AG09319 (cell line): ENCODE data around the gene FAM222B.
"Not testable (repeated sequence)": the region's sequence is repeated elsewhere in the genome, so short reads cannot be mapped to it uniquely, and the experiment has no call there.

ENCODE experiments used
- DNase-seq: peaks from one replicate; pipeline ENCODE4 v3.0.0-alpha.2; 2010; ENCODE audit warnings: low read depth; ENCODE audit errors: extremely low read depth
- CTCF ChIP-seq: IDR thresholded peaks from 2 replicates; pipeline ENCODE4 v1.5.1; 2011; ENCODE audit warnings: low read depth, mild to moderate bottlenecking, inconsistent platforms, low read length, moderate library complexity

Gene FAM222B

GRCh38 chr17:28726226-28726626 lies 116.4 kb downstream of the FAM222B start, which contains the start of gene TLCD1:
TLCD1 (minus strand) TSS chr17:28726233; CDS start chr17:28726097, 136 bp downstream.
- TF ChIP-seq CTCF, result no peak
- no peak for DNase-seq

GRCh38 chr17:28725660-28726225 lies 116.8 kb downstream of the FAM222B start:
- no peak for DNase-seq
- TF ChIP-seq CTCF, result no peak

GRCh38 chr17:28725166-28725659 lies 117.4 kb downstream of the FAM222B start:
- DNase-seq, result no peak
- no peak for TF ChIP-seq CTCF

GRCh38 chr17:28724500-28725165 lies 118.0 kb downstream of the FAM222B start:
- no peak for TF ChIP-seq CTCF
- DNase-seq, result no peak

- DNase-seq, result not testable (repeated sequence)
These were observed 118.6 kb downstream of the FAM222B start for GRCh38 chr17:28723836-28724499.

GRCh38 chr17:28723159-28723835 lies 119.3 kb downstream of the FAM222B start:
- TF ChIP-seq CTCF, result no peak
- DNase-seq, result no peak

- DNase-seq, result no peak
- TF ChIP-seq CTCF, result no peak
These were observed 120.0 kb downstream of the FAM222B start for GRCh38 chr17:28722417-28723158.

GRCh38 chr17:28720997-28721329 lies 121.6 kb downstream of the FAM222B start:
- not testable (repeated sequence) for DNase-seq
